ENCODE measurements around the gene APOA5. TPM values are rescaled to one million over a fixed set of nuclear protein-coding genes. Genes with fewer than 3 reads are reported as not detected.

The APOA5 gene
- total and polyA plus RNA-seq, 2 of the 13 experiments (the other 11 are each of a cell fraction or from before 2014, with no cell fraction given), result 44.0 to 49.1 TPM

DNA sequence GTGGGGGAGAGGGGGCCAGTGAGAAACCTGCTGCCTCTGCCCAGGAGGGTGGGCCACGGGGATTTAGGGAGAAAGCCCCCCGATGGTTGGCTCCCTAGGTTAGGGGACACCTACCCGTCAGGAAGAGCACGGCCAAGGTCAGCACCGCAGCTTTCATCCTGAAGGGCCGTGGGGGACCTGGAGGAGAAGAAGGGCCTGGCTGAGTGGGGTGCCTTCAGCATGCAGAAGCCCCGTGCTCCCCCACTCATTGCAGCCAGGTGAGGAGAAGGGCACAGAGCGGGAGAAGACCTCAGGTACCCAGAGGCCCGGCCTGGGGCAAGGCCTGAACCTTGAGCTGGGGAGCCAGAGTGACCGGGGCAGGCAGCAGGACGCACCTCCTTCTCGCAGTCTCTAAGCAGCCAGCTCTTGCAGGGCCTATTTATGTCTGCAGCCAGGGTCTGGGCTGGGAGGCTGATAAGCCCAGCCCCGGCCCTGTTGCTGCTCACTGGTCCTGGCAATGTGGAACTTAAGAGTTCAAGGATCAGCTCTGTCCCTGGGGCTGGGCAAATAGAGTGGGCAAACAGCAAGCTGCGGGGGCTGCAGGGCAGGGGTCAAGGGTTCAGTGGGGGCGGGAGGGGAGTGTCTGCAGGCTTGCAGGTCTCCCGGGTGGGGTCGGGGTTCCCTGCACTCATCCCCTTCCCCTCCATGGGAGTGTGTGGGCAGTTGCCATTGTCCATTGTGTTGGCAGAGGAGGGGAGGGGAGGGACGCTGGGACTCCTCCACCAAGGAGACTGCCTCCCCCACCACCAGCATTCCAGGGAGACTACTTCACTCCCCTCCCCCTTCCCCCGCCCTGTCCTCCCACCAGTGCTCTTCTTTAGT is 45.8 kb upstream of the APOA5 start, which contains the start of gene APOA1 (continued):
- TF ChIP-seq, protein P1, sequence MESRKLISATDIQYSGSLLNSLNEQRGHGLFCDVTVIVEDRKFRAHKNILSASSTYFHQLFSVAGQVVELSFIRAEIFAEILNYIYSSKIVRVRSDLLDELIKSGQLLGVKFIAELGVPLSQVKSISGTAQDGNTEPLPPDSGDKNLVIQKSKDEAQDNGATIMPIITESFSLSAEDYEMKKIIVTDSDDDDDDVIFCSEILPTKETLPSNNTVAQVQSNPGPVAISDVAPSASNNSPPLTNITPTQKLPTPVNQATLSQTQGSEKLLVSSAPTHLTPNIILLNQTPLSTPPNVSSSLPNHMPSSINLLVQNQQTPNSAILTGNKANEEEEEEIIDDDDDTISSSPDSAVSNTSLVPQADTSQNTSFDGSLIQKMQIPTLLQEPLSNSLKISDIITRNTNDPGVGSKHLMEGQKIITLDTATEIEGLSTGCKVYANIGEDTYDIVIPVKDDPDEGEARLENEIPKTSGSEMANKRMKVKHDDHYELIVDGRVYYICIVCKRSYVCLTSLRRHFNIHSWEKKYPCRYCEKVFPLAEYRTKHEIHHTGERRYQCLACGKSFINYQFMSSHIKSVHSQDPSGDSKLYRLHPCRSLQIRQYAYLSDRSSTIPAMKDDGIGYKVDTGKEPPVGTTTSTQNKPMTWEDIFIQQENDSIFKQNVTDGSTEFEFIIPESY (CRISPR knock-in tag; IDR thresholded peaks at IDR 0.05), result peak; percentile 30; the same call in 1 of the 2 replicates
- TF ChIP-seq ZBTB21 (CRISPR knock-in tag; IDR thresholded peaks at IDR 0.05) (peak; percentile 40; the same call in 1 of the 2 replicates), KLF11 (CRISPR knock-in tag; IDR thresholded peaks at IDR 0.05) (no peak), SNRNP70 (IDR thresholded peaks at IDR 0.05; ENCODE audit: low read depth, low read length) (no peak), PHF5A (CRISPR knock-in tag; IDR thresholded peaks at IDR 0.05; ENCODE audit: low read depth, unreplicated experiment) (no peak), SIN3A (IDR thresholded peaks at IDR 0.05; ENCODE audit: borderline replicate concordance, low read depth, low read length) (peak; percentile 24; the same call in 1 of the 2 replicates), MEF2D (CRISPR knock-in tag; IDR thresholded peaks at IDR 0.05) (peak; percentile 91), ARHGAP35 (CRISPR knock-in tag; IDR thresholded peaks at IDR 0.05; ENCODE audit: borderline replicate concordance) (no peak), ZNF329 (CRISPR knock-in tag; IDR thresholded peaks at IDR 0.05; ENCODE audit: low read depth) (peak; percentile 82), HES4 (CRISPR knock-in tag; IDR thresholded peaks at IDR 0.05; ENCODE audit: borderline replicate concordance) (peak; percentile 82; the same call in 1 of the 2 replicates)
- TF ChIP-seq, protein P2, sequence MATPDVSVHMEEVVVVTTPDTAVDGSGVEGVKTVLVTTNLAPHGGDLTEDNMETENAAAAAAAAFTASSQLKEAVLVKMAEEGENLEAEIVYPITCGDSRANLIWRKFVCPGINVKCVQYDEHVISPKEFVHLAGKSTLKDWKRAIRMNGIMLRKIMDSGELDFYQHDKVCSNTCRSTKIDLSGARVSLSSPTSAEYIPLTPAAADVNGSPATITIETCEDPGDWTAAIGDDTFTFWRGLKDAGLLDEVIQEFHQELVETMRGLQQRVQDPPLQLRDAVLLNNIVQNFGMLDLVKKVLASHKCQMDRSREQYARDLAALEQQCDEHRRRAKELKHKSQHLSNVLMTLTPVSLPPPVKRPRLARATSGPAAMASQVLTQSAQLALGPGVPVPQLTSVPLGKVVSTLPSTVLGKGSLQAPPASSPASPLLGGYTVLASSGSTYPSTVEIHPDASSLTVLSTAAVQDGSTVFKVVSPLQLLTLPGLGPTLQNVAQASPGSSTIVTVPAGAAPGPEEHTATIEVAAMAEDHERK (CRISPR knock-in tag; IDR thresholded peaks at IDR 0.05; ENCODE audit: low read depth), result no peak
- TF ChIP-seq, protein P3, sequence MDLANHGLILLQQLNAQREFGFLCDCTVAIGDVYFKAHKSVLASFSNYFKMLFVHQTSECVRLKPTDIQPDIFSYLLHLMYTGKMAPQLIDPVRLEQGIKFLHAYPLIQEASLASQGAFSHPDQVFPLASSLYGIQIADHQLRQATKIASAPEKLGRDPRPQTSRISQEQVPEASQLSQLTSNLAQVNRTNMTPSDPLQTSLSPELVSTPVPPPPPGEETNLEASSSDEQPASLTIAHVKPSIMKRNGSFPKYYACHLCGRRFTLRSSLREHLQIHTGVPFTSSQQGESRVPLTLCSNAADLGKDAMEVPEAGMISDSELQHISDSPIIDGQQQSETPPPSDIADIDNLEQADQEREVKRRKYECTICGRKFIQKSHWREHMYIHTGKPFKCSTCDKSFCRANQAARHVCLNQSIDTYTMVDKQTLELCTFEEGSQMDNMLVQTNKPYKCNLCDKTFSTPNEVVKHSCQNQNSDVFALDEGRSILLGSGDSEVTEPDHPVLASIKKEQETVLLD (CRISPR knock-in tag; IDR thresholded peaks at IDR 0.05; ENCODE audit: low read depth), result no peak
- TF ChIP-seq, protein P4, sequence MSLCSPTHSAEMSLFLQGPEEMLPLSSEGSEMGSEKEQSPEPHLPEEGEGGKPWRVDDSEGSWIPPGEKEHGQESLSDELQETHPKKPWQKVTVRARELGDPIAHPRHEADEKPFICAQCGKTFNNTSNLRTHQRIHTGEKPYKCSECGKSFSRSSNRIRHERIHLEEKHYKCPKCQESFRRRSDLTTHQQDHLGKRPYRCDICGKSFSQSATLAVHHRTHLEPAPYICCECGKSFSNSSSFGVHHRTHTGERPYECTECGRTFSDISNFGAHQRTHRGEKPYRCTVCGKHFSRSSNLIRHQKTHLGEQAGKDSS (CRISPR knock-in tag; IDR thresholded peaks at IDR 0.05; ENCODE audit: borderline replicate concordance, low read depth), result peak; percentile 62; the same call in 1 of the 2 replicates
- TF ChIP-seq, protein P5, sequence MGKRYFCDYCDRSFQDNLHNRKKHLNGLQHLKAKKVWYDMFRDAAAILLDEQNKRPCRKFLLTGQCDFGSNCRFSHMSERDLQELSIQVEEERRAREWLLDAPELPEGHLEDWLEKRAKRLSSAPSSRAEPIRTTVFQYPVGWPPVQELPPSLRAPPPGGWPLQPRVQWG (CRISPR knock-in tag; IDR thresholded peaks at IDR 0.05; ENCODE audit: borderline replicate concordance, low read depth), result no peak

Data from HepG2 (cell line).